Activated CD4-positive, alpha-beta T cell treated with anti-CD3 and anti-CD28 coated beads for 48 hours (primary cell): ENCODE measurements around the gene ZNF727.
"Not testable (repeated sequence)": the region's sequence is repeated elsewhere in the genome, so short reads cannot be mapped to it uniquely, and the experiment has no call there.

Source experiments
- DNase-seq: peaks from one replicate; pipeline ENCODE4 v3.0.0-alpha.2; 2020

Gene ZNF727

DNA sequence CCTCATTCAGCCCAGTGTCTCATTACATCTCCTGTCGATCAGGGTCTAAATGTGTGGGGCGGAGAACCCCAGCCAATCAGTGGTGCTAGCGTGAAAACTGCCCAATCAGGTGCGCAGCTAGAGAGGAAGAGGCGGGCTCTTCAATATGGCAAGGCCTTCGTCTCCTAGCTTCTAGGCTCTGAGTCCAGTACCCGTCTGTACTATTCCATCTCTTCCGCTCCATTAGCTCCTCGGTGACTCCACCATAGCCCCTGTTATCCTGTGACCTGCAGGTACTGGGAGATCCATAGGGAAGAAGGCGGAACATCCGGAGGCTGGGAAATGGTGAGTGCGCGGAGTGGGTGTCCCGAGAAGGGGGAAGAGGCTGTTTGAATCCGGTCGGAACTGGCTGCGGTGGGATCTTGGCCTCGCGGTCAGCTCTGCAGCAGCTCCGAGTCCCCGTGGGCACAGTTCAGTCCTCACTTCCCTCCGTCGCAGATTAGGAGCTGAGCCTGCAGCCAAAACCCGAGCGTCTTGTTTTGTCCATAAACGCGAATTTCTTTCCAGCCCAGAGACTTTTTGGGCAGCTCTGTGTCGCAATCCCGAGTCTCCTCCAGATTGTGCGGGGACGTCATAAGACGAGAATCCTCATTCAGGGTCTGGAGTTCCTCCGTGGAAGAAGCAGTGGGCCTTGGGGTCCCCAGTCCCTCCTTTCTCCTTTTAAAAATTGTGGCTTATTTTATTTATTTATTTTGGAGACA lies at the start of gene ZNF727:
Gene ZNF727 (plus strand): TSS at position 134 of the 740 bp plus-strand sequence. CDS start 188 bp downstream, at position 322.
- DNase-seq = peak; percentile 48

DNA sequence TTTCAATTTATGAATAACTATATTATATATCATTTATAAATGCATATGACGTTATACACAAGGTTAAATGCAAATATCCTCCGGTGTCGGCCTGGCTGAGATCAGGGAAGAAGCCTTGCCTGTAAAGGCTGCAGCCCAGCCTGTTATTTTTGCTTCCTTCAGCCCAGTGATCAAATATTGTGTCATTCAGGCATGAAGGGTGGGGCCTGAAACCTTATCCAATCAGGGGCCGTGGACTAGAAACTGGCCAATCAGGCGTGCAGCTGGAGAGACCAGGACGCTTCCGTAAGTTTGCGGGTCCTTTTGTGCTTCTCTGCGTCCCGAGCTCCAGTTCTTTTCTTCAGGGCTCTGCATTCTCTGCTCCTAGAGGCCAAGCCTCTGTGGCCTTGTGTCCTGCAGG lies 46.7 kb upstream of the ZNF727 start, which contains the start of gene ZNF722:
Gene ZNF722 (plus strand): TSS at position 301 of the 400 bp plus-strand sequence. CDS start 113 bp downstream, outside the sequence.
- DNase-seq = no peak

GRCh38 chr7:64015496-64015895 lies 29.7 kb upstream of the ZNF727 start:
- not testable (repeated sequence) for DNase-seq

DNA sequence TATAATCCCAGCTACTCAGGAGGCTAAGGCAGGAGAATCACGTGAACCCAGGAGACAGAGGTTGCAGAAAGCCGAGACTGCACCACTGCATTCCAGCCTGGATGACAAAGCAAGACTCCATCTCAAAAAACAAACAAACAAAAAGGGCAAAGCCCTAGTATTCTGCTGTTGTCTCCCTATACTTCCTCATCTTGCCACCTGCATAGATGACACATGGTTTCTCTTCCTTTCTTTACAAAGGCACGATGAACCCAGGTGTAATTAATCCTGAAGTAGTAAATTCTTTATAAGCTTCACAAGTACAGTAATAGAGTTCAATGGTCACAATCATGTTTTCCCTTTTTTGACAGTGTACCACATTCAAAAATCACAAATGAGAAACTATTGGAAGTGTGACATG lies 9.8 kb upstream of the ZNF727 start:
- no peak for DNase-seq

DNA sequence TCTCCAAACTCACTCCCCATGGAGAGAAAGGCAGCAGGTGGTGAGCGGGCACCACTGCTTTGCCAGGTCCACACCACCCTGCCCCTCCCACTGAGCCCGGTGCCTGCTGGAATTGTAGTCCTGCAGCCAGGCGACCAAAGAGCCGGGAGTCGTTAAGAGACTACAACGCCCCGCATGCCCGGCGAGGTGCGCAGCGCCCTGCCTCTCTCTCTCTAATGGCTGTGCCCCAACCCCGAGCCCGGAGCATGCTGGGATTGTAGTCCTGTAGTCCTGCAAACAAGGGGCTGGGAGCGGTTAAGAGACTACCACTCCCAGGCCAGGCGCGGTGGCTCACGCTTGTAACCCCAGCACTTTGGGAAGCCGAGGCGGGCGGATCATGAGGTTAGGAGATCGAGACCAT lies 8.1 kb upstream of the ZNF727 start:
- no peak for DNase-seq

GRCh38 chr7:64046041-64046389 lies 781 bp downstream of the ZNF727 start:
- no peak for DNase-seq

DNA sequence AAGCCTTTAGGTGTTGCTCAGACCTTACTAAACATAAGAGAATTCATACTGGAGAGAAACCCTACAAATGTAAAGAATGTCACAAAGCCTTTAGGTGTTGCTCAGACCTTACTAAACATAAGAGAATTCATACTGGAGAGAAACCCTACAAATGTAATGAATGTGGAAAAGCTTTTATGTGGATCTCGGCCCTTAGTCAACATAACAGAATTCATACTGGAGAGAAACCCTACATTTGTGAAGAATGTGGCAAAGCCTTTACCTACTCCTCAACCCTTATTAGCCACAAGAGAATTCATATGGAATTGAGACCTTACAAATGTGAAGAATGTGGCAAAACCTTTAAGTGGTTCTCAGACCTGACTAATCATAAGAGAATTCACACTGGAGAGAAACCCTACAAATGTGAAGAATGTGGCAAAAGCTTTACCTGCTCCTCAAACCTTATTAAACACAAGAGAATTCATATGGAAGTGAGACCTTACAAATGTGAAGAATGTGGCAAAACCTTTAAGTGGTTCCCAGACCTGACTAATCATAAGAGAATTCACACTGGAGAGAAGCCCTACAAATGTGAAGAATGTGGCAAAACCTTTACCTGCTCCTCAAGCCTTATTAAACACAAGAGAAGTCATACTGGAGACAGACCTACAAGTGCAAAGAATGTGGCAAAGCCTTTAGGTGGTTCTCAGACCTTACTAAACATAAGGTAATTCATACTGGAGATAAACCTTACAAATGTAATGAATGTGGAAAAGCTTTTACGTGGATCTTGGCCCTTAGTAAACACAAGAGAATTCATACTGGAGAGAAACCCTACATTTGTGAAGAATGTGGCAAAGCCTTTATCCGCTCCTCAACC lies 32.8 kb downstream of the ZNF727 start:
- not testable (repeated sequence) for DNase-seq

DNA sequence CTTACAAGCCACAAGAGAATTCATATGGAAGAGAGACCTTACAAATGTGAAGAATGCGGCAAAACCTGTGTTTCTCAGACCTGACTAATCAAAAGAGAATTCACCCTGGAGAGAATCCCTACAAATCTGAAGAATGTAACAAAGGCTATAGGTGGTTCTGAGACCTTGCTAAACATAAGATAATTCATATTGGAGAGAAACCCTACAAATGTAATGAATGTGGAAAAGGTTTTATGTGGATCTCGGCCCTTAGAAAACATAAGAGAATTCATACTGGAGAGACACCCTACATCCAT lies 33.4 kb downstream of the ZNF727 start:
- DNase-seq = no peak

DNA sequence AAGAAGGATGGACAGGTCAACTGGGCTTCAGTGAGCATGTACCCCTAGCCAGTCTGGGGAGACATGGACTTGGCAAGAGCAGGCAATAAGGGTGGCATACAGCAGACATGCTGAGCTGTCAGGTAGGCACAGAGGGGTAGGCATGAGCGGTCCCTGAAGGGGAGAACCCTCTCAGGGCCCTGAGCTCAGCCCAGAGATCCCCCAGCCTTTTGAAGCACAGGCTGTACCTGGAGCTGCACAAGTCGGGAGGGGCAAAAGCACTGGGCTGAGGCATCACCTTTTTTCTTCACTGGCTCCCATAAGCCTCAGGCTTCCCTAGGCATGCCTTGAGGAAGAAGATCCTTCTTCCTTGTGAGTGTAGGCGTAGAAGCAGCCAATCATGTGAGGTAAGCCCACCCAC lies 42.3 kb downstream of the ZNF727 start:
- DNase-seq = no peak

GRCh38 chr7:64088863-64089262 lies 43.6 kb downstream of the ZNF727 start:
- DNase-seq = not testable (repeated sequence)
